Skeletal muscle tissue (tissue), 4 donors: Measurements from ENCODE around the gene CDH8. TPM values are rescaled to one million over a fixed set of nuclear protein-coding genes. Genes with fewer than 3 reads are reported as not detected.
"Not testable (repeated sequence)": the region's sequence is repeated elsewhere in the genome, so short reads cannot be mapped to it uniquely, and the experiment has no call there.

Experiments used
- H3K27ac ChIP-seq: one replicate; pipeline ENCODE4 v1.7.0; 2013; ENCODE audit warnings: mild to moderate bottlenecking, low read depth, low read length, inconsistent platforms
- H3K27me3 ChIP-seq, 3 donors: one replicate each; pipeline ENCODE4 v1.7.0; 2013; ENCODE audit warnings: low read length in 3 of 3; ENCODE audit not compliant: control insufficient read depth in 3 of 3, insufficient read depth in 3 of 3
- H3K36me3 ChIP-seq, 3 donors: one replicate each; pipeline ENCODE4 v1.7.0; 2013; ENCODE audit warnings: low read length in 3 of 3; ENCODE audit not compliant: control insufficient read depth in 3 of 3, insufficient read depth in 3 of 3
- H3K4me1 ChIP-seq, 3 donors: one replicate each; pipeline ENCODE4 v1.7.0; 2013; ENCODE audit warnings: low read length in 3 of 3, mild to moderate bottlenecking in 3 of 3; ENCODE audit not compliant: control insufficient read depth in 3 of 3, insufficient read depth in 3 of 3
- H3K4me3 ChIP-seq, 3 donors: one replicate each; pipeline ENCODE4 v1.7.0; 2013; ENCODE audit warnings: low read length in 3 of 3
- H3K9ac ChIP-seq, 3 donors: one replicate each; pipeline ENCODE4 v1.7.0; 2013; ENCODE audit warnings: low read length in 3 of 3, mild to moderate bottlenecking in 3 of 3, moderate library complexity in 2 of 3, low read depth in 1 of 3
- H3K9me3 ChIP-seq, 3 donors: one replicate each; pipeline ENCODE4 v1.7.0; 2013; ENCODE audit warnings: low read length in 3 of 3; ENCODE audit not compliant: control insufficient read depth in 3 of 3
- total RNA-seq: library from RNA; depleted of rRNA; stranded (reverse); fragments of >200 nt; gene quantifications from one replicate; pipeline ENCODE4 v1.2.3, GENCODE V29; 2014
- donor health status: Osteomylitis.

CDH8 gene
- total RNA-seq, 1 donor from 2014 or later: 1.0 TPM

DNA sequence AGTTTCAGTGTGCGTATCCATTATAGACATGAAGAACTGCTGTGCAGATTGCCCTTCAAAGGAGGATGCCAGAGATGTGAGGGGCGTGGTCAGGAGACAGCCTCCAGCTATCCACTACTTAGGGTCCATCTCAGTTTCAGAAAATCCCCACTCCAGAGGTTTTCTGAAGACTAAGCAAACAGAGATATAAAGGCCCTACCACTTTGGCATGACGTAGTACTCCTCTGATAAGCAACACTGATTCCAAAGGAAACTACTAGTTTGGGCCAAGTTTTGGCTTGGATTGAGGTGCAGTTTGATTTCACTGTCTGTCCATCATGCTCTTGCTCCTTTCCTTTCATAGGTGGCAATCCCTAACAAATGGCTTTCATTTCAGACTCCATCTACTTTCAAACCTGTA lies 228.7 kb downstream of the CDH8 start:
- Histone ChIP-seq H3K4me3 (no peak overlapping the region), H3K9me3 (peaks cover 0 to 2% (median 0%) of the 10 kb centered on the region in 3 donors), H3K36me3 (no peaks in the 10 kb centered on the region), H3K27ac (no peak overlapping the region), H3K9ac (no peak overlapping the region), H3K4me1 (no peaks in the 10 kb centered on the region), H3K27me3 (no peaks in the 10 kb centered on the region)

DNA sequence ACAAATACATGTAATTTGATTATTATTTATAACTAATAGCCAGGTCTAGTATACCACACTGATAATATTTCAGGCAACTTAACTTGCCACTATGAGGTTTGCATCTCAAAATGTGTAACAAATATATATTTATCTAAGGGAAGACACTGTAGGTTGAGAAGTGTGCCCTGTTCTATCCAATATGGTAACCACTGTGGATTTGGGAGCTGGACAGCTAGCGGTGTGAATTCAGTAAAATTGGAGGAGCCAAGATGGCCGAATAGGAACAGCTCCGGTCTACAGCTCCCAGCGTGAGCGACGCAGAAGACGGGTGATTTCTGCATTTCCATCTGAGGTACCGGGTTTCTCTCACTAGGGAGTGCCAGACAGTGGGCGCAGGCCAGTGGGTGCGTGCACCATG lies 235.0 kb downstream of the CDH8 start:
- H3K27ac ChIP-seq, H3K4me3 ChIP-seq, H3K36me3 ChIP-seq, H3K27me3 ChIP-seq, H3K4me1 ChIP-seq, H3K9me3 ChIP-seq, H3K9ac ChIP-seq: not testable (repeated sequence)

DNA sequence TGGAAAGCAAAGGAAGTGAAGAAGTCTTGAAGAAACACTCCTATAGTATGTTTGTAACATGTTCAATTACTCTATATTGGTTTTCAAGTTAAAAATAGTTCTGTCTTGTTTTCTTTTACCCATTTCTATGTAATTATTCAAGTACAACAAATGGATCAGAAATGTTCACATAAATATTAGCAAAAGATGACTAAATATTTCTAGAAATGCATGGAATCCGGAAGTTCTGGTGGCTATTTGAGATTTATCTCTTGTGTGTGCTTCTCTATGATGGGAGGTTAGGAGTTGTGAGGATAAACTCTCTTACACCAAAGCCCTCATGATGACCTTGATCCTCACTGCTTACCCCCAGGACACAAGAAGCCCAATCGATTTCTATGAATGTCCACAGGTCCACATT lies 237.5 kb downstream of the CDH8 start:
- H3K36me3 ChIP-seq: no peaks in the 10 kb centered on the region
- no peak overlapping the region for H3K27ac ChIP-seq
- no peaks in the 10 kb centered on the region for H3K27me3 ChIP-seq
- no peaks in the 10 kb centered on the region for H3K9me3 ChIP-seq
- H3K9ac ChIP-seq: no peak overlapping the region
- H3K4me1 ChIP-seq: no peaks in the 10 kb centered on the region
- no peak overlapping the region for H3K4me3 ChIP-seq

- Histone ChIP-seq H3K9me3 (no peaks in the 10 kb centered on the region), H3K9ac (no peak overlapping the region), H3K4me3 (no peak overlapping the region), H3K27me3 (no peaks in the 10 kb centered on the region), H3K4me1 (no peaks in the 10 kb centered on the region), H3K27ac (no peak overlapping the region), H3K36me3 (no peaks in the 10 kb centered on the region)
Measured at GRCh38 chr16:61797961-61798507, 238.2 kb downstream of the CDH8 start.

DNA sequence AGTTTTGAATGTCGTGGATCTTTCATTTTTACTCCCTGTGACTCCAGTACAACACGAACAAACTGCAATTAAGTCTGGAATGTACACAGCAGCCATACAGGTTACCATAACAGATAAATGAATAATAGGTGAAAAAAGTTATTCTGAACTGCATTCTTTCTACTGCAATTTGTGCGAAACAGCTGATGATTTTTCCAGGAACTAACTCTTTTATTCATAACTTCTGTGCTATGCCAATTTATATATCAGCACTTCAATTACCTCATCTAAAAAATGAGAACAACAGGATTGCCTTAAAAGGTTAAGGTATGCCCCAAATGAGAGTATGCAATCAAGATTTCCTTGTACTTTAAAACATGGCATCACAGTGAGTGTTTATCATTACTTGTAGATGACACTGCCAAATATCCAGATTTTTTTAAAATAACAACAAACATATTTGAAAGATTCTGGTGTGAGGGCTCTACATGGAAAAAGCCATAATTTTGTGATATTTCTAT lies 238.9 kb downstream of the CDH8 start:
- H3K4me1 ChIP-seq: no peaks in the 10 kb centered on the region
- H3K27me3 ChIP-seq: no peaks in the 10 kb centered on the region
- no peaks in the 10 kb centered on the region for H3K36me3 ChIP-seq
- H3K4me3 ChIP-seq: no peak overlapping the region
- H3K9ac ChIP-seq: no peak overlapping the region
- H3K27ac ChIP-seq: no peak overlapping the region
- no peaks in the 10 kb centered on the region for H3K9me3 ChIP-seq

- Histone ChIP-seq H3K4me1 (no peaks in the 10 kb centered on the region), H3K27ac (no peak overlapping the region), H3K27me3 (no peaks in the 10 kb centered on the region), H3K9me3 (no peaks in the 10 kb centered on the region), H3K9ac (no peak overlapping the region), H3K36me3 (no peaks in the 10 kb centered on the region), H3K4me3 (no peak overlapping the region)
Measured at GRCh38 chr16:61792194-61792909, 243.9 kb downstream of the CDH8 start.

DNA sequence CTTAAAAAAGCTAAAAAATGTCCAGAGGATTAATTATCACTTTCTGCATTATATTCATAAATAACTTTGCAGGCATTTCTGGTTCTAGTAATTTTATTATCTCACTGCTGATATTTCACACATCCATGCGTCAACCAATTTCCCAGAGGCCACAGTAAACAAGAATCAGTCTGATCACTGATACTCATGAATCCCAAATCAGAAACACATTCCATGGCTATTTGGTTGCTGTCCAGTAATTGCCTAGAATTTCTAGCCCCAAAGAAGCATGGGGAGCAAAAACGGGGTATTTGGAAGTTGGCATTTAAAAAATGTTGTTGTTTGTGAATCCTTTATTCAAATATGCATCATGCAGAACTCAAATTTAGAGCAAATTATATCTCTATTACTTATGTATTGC lies 244.8 kb downstream of the CDH8 start:
- no peaks in the 10 kb centered on the region for H3K9me3 ChIP-seq
- H3K27ac ChIP-seq: no peak overlapping the region
- H3K9ac ChIP-seq: no peak overlapping the region
- H3K36me3 ChIP-seq: no peaks in the 10 kb centered on the region
- no peaks in the 10 kb centered on the region for H3K4me1 ChIP-seq
- no peak overlapping the region for H3K4me3 ChIP-seq
- H3K27me3 ChIP-seq: no peaks in the 10 kb centered on the region

DNA sequence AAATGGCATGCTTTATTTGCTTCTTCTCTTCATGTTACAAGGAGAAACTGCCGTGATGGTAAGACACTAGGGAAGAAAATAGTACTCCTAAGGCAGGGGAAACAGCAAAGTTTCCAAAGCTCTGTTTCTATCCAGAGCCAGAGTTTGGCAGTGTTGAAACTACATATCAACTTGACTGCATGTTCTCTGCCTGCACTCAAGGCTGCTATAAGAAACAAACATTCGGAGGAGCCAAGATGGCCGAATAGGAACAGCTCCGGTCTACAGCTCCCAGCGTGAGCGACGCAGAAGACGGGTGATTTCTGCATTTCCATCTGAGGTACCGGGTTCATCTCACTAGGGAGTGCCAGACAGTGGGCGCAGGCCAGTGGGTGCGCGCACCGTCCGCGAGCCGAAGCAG lies 254.4 kb downstream of the CDH8 start:
- H3K4me3 ChIP-seq, H3K9ac ChIP-seq, H3K4me1 ChIP-seq, H3K9me3 ChIP-seq, H3K36me3 ChIP-seq, H3K27ac ChIP-seq, H3K27me3 ChIP-seq: not testable (repeated sequence)

DNA sequence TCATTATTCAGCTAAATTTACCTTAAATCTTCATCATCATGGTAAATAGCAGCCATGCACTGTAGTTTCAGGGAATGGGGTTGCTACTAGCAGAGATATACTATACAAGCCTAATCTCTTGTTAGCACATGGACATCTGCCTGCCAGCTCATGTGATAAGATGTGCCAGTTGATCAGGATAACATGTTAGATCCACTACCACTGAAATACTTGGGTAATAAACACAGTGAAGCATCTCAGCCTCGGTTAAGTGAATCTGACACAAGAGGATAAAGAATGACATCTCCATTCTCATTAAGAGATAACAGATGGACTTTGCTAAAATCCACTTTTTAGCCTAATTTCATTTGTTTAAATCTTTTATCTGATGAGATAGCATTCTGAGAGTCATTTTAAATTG lies 256.1 kb downstream of the CDH8 start:
- H3K9me3 ChIP-seq: no peaks in the 10 kb centered on the region
- no peaks in the 10 kb centered on the region for H3K4me1 ChIP-seq
- no peaks in the 10 kb centered on the region for H3K36me3 ChIP-seq
- H3K27me3 ChIP-seq: no peaks in the 10 kb centered on the region
- H3K4me3 ChIP-seq: no peak overlapping the region
- no peak overlapping the region for H3K9ac ChIP-seq
- no peak overlapping the region for H3K27ac ChIP-seq

- Histone ChIP-seq H3K4me3 (no peak overlapping the region), H3K27ac (no peak overlapping the region), H3K9me3 (no peaks in the 10 kb centered on the region), H3K4me1 (no peaks in the 10 kb centered on the region), H3K27me3 (no peaks in the 10 kb centered on the region), H3K9ac (no peak overlapping the region), H3K36me3 (no peaks in the 10 kb centered on the region)
Measured at GRCh38 chr16:61770301-61770700, 265.9 kb downstream of the CDH8 start.
